Cerebellar cortex (tissue), 1 donor: Measurements from ENCODE around the gene ADAT3.

Source experiments
- DNase-seq: peaks from one replicate; pipeline ENCODE4 v3.0.0-alpha.2; 2015; ENCODE audit warnings: low spot score

Gene ADAT3

DNA sequence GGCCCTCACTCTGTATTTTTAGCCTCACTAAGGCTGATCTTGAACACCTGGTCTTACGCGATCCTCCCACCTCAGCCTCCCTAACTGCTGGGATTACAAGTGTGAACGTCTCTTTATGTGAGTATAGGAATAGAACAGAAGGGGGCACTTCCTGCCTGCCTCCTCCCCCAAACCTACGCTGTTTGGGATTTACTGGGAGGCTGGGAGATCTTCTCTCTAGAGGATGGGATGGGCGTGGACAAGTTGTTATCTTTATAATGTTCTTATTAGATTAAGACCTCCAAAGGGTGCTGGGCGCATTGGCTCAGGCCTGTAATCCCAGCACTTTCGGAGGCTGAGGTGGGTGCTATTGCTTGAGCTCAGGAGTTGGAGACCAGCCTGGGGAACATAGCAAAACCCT is 32.9 kb downstream of the ADAT3 start:
- DNase-seq: no peak

DNA sequence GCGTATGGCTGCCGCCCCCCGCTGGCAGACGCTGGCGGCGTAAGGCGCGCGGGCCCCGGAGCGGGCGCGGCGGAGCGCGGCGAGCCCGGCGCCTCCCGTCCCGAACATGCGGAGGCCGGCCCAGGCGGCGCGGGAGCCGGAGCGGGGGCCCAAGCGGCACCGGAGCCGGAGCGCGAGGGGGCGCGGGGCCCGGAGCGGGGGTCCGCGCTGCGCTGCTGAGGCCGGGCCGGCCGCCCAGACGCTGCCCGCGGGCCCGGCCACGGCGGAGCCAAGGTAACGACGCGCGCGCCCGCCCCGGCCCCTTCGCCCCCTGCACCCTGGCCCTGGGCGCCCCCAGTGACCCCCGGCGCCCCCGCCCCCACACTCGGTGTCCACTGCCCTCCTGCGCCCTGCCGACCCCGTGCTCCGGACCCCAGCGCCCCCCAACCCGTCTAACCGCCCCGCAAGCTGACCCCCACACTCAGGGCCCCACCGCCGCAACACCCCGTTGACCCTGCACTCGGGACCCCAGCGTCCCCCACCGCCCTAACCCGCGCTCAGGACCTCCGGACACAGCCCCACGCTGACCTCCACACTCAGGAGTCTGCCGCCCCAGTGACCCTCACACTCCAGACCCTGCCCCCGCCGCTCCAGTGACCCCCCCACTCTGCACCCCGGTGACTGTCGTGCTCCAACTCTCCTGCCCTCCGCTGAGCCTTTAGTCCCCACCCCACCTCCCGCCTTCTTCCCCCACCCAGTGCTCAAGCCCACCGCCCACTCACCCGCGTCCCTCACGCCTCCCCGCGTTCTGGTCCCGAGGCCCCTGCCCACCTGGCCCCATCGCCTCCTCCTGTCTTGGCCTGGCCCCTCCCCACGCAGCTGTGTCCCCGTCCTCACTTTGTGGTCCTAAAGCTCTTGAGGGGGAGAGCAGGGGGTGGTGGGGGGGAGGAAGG is 36.2 kb downstream of the ADAT3 start, which contains the start of gene CSNK1G2:
Gene CSNK1G2, plus strand, starts transcription at position 27 of the 932 bp plus-strand sequence. CDS start 28,601 bp downstream, outside the sequence.
- no peak for DNase-seq

DNA sequence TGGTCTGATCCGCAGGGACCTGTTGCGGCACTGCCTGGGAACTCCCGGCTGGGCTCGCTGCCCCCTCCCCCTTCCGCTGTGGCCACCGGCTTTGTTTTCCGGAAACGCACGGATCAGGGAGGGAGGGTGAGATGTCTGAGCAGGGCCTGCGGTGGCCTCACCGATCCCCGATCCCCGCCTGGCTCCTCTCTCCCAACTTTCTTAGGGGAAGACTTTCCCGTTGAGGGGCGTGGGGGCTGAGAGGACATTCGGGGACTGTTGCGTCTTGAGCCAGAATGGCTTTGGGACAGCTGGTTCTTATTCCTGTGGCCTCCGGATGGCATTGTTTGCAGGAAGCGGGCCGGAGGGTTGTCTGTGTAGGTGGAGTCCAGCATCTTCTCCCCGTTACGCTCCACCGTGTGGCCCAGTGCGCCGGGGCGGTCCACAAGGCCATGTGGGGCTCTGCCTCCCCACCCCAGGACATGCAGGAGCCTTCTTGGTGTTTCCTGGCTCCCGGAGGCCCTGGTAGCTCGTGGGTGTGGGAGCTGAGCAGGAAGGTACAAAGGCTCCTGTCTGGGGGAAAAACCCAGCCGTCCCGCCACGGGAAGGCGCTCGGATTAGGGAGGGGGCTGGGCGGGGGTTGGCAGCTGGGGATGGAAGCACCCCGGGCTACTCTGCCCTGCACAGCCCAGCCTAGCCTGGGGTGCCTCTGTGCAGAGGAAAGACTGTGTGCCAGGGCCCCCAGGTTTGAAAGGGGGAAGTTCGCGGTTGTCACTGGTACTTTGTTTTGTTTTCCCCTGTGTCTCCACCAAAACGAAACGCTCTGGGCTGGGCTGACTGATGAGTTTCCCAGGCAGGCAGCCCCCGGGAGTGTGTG is 37.1 kb downstream of the ADAT3 start:
- peak; percentile 57 for DNase-seq

DNA sequence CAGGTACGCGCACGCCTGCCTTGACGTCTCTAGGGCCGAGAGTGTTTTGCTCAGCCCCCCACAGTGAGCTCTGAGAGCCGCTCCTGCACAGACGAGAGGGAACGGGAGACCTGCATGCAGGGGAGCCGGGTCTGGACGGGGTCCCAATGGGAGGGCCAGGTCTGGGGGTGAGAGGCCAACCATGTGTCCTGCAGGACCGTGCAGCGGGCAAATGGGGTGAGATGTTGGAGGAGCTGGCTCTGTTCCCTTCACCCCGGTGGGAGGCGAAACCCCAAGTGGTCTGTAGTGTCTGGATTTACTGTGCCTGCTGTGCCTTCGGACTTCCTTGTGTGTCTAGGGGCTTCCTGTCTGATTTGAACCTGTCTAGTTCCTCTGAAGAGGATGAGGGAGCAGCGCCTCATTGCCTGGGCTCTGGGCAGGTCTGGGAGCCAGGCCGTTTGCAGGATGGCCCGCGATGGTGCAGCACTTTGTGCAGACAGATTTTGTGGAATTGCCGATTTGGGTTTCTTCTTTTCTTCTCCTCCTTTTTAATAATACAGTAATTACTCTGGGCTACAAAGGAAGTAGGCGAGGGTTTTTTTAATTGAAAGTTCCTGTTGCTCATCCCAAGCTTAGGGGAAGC is 37.8 kb downstream of the ADAT3 start:
- no peak for DNase-seq

DNA sequence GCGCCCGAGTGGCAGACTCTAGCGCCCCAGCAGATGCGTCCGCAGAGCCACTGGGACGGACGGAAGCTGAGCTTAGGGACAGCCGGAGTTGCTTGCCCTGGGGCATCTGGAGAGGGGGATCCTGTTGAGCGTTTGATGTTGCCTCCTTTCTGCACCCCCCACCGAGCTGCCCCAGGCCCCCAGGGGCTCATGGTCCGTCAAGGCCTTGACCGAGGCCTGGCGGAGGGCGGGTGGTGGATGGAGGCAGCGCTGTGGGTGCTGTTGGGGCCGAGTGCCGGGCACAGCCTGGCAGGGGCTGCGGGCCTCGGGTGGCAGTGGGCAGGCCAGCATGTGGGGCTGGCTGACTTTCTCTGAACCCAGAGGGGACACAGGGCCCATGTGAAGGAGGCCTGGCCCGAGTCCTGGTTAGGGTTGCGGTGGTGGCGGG is 38.5 kb downstream of the ADAT3 start:
- DNase-seq: no peak

DNA sequence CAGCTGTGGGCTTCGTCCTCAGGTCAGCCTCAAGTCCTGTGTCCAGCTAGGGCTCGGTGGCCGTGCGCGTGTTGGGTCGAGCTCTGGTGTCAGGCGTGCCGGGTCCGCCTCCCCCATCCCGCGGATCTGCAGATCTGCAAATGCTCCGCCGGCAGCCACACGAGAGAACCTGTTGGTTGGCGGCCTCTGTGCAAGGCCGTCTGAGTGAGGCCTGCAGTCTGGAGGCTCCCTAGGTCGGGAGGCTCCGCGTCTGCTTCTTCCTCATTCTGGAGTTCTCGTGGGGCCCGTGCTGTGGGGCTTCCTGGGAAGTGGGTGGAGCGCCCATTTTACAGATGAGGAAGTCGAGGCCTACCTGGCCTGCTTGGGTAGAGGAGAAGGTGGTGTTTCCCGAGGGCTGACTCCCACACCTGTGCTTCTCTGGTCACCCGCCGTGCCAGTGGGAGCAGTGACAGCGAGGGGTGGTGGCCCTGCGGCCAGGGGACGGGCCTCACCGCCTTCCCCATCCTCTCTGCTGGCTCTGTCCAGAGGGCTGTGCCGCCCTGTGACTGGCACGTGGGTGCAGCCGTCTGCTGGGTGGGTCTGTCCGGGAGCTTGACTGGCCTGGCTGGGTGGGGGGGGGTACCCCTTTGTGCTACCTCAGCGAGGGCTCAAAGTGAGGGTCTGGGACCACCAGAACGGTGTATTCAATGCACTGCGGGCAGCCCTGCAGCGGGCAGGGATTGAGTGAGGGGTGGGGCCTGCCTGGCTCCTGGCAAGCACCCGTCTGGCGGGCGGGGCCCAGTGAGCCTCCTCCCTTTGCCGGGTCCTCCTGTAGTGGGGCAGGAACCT is 39.1 kb downstream of the ADAT3 start:
- no peak for DNase-seq

DNA sequence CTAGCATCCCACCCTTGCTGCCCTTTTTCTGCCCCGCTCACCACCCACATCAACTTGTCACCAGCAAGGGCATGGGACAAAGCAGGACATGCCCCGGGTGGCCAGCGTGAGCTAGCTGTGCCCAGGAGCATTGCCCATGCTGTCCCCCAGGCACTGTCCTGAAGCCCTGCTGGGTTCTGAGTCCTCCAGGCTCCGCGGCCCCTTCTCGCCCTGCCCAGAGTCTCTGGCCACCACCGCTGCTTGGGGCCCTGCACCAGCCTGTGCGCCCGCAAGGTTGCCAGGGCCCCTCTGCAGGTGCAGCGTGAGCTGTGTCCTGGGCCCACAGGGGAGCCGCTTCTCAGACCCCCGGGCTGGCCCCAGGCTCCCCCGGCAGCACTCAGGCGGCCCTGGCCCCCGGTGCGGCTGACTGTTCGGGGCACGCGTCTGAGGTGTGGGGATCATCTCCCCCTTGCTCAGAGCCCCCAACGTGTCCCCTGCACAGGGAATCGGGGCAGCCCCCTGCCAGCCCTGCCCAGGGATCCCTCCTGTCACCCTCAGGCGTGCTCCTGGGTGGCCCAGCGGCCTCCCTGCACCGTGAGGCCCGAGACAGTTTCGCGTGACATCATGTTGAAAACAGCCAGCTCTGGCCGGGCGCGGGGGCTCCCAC is 39.8 kb downstream of the ADAT3 start:
- DNase-seq: no peak

DNA sequence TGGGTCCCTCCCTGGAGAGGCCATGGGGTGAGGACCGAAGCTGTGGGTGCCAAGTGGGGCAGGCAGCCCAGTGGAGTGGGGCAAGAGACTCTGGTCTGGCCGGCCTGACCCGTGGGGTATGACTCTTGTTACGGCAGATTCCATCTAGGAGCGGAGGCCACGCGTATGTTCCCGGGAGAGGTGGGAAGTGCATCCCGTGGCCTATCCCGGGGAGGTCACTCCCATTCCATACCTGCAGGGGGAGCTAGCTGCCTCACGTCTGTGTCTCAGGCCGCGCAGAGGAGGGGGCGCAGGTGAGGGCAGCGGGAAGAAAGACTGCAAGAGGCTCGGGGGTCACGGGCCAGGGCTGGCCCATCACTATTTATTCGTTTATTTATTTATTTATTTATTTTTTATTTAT is 40.7 kb downstream of the ADAT3 start:
- no peak for DNase-seq

DNA sequence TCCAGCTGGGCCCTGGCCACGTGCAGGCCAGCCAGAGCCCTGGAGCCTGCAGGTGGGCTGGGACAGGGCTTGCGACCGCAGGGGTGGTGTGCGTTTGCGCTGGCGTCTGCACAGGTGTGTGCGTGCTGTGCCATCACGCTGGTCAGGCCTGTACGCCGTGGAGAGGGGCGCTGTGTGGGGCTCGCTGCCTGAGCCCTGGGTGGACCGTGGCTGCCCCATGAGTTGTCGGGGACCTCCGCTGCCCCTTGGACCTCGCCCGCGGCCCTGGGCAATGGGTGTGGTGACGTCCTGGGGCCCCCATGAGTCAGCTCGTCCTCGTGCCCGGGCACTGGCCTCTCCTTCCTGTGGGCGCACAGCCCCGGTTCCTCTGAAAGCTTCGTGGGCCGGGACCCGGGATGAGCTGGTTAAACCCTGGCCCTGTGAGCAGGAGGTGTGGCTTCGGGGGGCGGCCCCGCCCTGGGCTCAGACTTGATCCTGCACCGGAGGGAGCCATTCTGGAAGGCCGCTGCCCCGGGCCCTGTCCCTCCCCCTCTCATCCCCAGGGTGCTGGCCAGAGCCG is 42.5 kb downstream of the ADAT3 start:
- no peak for DNase-seq

DNA sequence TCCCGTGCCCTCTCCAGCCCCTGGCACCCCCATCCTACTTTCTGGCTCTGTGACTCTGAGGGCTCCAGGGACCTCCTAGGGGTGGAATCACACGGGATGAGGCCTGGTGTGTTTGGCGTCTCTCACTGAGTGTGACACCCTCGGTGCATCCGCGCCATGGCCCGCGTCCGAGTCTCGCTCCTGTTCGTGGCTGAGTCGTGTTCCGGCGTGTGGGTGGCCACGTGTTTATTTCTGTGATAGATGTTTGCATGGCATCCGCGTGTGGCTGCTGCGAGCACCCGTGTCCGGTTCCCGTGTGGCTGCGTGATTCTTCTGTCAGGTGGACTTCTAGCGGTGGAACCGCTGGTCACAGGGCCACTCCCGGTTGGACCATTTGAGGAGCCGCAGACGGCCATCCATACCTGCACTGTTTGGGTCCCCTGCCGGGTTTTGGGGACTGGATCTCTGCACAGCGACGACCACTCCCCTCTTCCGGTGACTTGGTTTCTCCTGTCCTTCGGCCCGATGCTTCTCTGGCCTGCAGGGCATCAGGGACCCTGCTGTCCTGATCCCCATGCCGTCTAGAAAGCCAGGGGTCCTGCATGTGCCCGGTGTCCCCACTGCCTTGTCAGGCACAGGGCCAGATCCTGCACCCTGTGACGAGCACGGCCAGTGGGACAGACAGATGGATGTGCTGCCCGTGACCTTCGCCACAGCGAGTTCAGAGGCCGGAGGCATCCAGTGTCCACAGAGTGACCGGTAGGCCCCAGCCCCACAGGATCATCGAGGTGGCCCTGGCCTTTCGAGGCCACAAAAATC is 44.3 kb downstream of the ADAT3 start:
- DNase-seq: no peak

DNA sequence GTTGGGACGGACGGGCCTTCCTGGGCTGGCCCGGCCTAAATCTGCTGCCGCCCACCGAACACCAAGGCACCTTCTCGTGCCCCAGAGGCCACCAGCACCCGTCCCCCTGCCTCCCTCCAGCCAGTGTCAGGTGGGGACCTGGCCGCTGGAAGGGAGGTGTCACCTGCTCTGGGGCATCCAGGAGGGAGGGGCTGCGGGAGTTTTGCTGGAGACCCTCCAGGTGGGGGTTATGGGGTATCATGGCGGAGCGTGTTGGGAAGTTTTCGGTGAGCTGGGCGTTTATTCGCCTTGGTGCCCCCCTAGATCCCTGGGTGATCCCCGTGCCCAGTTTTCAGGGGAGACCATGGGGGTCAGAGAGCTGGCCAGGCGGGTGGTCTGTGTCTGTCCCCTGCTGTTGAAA is 45.4 kb downstream of the ADAT3 start:
- DNase-seq: no peak

DNA sequence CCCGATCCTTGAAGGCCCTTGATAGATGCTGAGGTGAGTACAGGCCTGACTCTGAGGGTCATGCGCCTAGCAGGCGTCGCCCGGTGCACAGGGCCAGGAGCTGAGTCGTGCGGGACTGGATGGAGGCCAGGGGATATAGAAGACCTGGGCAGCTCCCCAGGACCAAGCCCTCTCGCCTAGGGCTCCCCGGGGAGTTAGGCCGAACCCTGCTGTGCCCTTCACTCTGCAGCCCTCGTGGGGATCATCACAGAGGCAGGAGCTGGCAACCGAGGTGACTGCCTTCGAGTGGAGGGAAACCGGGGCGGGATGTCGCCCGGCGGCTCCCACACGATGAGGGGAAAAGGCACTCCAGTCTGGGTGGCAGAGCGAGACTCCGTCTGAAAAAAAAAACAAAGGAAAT is 47.4 kb downstream of the ADAT3 start:
- no peak for DNase-seq

DNA sequence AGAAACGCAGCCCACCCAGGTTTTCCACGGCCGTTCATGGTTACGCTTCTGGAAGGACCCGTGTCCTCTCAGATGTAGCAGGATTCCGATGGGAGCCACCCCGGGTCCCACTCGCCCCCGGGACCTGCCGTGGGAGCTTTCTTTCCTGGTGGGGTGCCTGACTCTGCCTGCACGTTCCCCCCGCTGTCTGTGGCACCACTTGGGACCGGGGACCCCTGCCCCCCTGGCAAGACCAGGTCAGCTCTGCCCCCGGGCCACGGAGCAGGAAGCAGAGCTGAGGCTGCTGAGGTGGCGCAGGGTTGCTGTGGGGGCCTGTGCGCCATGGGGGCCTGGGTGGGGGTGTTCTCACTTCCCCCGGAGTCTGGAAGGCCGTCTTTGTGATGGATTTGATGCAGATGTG is 47.8 kb downstream of the ADAT3 start:
- no peak for DNase-seq

DNA sequence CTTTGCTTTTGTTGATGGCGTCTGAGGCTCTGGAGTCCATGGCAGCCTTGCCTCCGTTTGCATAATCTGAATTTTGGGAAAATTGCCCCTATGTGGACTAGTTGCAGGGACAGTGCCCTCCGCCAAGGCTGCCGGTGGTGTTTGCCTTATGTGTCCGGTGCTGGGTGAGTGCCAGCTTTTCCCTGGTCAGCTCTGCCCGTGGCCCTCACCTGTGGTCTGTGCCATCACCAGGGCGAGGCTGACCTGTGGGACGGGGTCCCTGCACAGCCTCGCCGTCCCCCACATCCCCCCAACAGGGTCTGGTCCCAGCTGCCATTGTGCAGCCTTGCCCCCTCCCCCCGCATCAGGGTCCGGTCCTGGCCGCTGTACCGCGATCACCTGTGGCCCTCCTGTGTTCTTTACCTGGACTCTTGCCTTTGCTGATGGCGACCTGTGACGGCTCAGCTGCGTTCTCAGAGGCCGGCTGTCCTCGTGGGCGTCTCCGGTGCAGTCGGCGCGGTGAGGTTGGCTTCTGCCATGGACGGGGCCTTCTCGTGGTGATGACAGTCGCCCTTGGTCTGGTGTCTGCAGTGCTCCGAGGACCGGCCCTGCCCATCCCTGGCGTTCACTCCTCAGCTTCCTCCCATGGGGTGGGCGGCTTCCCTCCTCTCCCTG is 48.4 kb downstream of the ADAT3 start:
- no peak for DNase-seq

DNA sequence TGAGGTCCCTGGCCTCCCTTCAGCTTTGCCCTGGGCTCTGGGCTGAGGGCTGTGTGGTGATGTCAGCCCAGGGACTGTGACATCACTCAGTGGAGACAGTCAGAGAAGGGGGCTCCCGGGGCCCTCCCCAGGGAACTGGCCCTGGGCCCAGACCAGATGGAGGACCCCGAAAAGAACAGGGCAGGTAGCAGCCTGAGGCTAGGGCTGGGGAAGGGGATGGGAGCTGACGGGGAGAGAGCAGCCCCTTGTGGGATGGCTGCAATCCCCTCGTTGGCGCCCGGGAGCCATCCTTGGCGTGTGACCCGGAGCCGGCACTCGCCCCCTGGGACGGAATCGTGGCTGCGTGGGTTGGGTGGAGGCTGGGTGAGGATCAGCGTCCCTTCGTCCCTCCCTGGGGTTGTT is 49.3 kb downstream of the ADAT3 start:
- DNase-seq: no peak

DNA sequence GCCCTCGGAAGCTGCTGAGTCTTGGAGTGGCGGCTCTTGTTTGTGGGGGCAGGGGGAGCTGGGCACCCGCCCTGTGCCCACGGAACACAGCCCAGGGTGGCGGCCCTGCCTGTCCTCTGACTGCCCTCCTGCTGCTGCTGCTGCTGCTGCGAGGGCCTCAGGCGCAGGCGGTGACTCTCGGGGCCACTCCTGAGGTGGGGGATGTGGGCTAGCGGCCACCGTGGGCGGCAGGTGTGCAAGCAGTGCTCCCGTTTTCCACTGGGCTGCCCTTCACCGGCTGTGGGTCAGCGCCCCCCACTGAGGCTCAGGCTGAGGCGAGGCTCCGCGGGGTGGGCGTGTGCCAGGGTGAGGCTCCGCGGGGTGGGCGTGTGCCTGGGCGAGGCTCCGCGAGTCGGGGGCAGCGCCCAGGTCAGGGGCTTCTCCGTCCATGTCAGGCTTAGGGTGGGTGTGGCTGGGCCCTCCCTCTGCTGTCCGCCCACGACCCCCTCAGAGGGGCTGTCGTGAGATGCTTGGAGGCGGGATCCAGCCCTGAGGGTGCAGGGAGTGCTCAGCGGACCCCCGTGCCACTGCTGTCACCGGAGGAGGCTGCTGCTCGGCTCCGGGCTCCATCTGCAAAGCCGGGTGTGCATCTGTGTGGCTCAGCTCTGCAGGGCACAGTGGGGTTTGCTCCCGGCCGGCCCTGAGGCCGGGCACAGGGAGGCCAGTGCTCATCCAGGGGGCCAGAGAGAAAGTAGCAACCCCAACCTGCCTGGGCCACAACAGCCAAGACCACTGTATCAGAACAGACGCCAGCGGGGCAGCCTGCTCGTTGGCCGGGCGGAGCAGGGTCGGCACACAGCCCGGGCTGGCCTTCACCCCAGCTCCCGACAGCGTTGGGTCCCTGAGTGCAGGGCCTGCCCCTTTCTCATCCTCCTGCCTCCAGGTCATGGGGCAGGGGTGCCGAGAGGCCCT is 50.2 kb downstream of the ADAT3 start:
- peak; percentile 49 for DNase-seq

DNA sequence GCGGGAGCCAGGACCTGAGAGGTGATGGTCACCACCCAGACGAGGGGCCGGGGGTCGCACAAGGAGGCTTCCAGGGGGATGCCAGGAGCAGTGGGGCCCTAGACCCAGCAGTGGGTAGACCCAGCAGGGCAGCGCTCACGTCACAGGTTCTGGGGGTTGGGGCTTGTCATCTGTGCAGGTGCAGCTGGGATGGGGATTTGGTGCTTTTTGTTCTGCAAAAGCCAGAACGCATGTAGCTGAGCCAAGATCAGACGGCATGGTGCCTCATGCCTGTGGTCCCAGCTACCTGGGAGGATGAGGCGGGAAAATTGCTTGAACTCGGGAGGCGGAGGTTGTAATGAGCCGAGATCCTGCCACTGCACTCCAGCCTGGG is 50.9 kb downstream of the ADAT3 start:
- DNase-seq: peak; percentile 66

DNA sequence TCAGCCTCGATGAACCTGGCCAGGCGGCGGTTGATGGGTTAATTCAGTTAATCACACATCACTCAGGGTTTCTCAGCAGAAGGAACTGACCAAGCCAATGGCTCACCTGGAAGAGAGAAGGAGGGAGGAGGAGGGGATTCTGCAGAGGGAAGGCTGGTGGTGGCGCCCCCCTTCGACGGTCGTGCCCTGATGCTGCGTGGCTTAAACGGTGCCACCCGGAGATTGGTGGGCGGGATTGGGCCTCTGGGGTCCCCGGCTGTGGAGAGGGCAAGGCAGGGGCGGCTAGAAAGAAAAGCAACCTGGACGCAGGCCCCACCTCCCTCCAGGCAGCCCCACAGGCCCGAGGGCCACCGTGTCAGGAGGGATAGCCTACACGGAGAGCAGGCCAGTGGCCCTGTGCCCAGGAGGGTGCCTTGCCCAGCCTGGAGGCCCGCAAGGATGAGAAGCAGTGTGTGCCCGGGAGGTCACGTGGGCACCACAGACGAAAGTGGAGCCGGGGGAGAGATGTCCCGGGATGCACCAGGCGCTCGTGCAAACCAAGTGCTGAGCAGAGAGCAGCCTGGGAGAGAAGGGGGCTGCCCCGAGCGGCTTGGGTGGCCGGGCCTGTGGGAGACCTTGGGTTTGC is 51.8 kb downstream of the ADAT3 start:
- peak; percentile 67 for DNase-seq
